A549 (cell line): Measurements from ENCODE around the gene STAM.

Experiments
- CHD4 ChIP-seq: fragments of 200-600 bp; sonication (generic); IDR thresholded peaks from 2 replicates; pipeline ENCODE4 v1.6.1; 2016; ENCODE audit warnings: antibody characterized with exemption, mild to moderate bottlenecking, borderline replicate concordance
- CTCF ChIP-seq: fragments of >200 bp; sonication (Bioruptor Twin); formaldehyde crosslinking; IDR thresholded peaks from 3 replicates; pipeline ENCODE4 v1.5.1; 2016
- EP300 ChIP-seq, 2 experiments: fragments of >200 bp; sonication (Bioruptor Twin); formaldehyde crosslinking; IDR thresholded peaks; 2 replicates in 1 of 2; 3 replicates in 1 of 2; pipeline ENCODE4 v1.6.1; 2016 to 2017
- MAFK ChIP-seq: fragments of 450-650 bp; IDR thresholded peaks from 2 replicates; pipeline ENCODE4 v1.6.1; 2014; ENCODE audit not compliant: partially characterized antibody
- RAD21 ChIP-seq, 2 experiments: fragments of >200 bp in 1 of 2; sonication (Bioruptor Twin) in 1 of 2; formaldehyde crosslinking in 1 of 2; IDR thresholded peaks in 1 of 2; conservative IDR thresholded peaks in 1 of 2; 2 replicates in 1 of 2; 3 replicates in 1 of 2; pipeline ENCODE4 v1.6.1; 2012 to 2018; ENCODE audit warnings: inconsistent platforms in 1 of 2

GRCh38 chr10:17645621-17646345, 1.8 kb downstream of the STAM start:
- TF ChIP-seq MAFK (no peak), CTCF (no peak), CHD4 (no peak), EP300 (IDR thresholded peaks at IDR 0.05) (no peak), RAD21 (conservative IDR thresholded peaks at IDR 0.05 in 1 of 2, IDR thresholded peaks at IDR 0.05 in 1 of 2) (no peak)
